GM21528 (cell line): ENCODE results near the gene PEX10.

Experiments used
- ATAC-seq: cut with Tn5 transposase; IDR thresholded peaks from one replicate; pipeline ENCODE4 v1.9.1; 2021; ENCODE audit warnings: mild to moderate bottlenecking, moderate library complexity; ENCODE audit not compliant: unreplicated experiment, low FRiP score

PEX10 gene

DNA sequence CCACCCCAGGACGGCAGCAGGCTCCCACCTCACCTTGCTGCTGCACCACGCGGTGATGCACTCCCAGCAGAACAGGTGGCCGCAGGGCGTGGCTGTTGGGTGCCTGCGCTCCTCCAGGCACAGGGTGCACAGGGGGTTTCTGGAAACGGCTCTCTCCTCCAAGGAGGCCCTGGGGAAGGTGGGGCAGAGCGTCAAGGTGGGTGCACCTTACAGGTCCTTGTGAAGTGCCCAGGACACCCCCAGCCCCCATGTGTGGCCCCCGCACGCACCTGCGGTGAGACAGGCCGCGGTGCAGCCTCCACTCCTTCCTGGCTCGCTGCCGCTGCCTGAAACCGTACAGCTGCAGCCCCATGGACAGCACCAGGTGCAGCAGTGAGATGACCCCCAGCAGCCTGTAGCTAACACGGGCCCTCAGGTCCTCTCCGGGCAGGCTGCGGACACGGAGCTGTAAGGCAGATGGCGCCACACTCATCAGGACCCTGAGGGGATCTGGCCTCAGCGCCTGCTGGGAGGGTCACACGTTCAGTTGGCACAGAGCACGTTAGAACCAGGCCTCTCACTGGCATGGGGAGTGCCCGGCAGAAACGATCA lies 5.8 kb downstream of the PEX10 start:
- ATAC-seq = no peak

DNA sequence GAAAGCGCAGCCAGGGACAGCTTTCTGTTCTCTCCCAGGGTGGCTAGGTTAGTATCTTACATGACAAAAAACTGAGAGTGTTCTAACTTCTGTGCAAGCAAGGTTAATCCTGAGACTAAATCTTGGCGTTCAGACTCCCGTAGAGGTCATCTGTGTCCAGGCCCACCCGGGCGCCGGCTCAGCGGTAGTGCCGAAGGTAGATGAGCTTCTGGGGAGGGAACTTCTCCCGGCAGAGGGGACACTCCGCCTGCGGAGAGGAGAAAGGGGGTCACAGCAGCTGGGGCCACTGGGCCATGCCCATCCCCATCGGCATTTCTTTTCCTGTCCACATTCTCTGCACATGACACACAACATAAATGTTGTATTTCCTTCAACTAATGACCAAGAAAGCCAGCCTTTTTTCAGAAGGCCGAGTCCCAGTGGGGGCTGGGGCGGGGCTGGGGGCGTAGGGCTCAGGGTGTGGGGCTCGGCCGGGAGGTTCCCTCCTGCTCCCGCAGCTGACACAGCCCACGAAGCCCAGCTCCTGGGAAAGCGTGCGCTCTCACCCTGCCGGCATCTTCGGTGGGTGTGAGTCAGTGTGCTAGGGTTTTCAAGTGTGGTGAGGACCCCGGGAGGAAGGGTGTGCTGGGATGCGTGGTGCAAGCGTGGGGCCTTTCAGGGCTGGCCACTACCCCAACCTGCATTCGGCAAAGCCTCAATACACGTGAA lies 6.6 kb downstream of the PEX10 start:
- no peak for ATAC-seq

DNA sequence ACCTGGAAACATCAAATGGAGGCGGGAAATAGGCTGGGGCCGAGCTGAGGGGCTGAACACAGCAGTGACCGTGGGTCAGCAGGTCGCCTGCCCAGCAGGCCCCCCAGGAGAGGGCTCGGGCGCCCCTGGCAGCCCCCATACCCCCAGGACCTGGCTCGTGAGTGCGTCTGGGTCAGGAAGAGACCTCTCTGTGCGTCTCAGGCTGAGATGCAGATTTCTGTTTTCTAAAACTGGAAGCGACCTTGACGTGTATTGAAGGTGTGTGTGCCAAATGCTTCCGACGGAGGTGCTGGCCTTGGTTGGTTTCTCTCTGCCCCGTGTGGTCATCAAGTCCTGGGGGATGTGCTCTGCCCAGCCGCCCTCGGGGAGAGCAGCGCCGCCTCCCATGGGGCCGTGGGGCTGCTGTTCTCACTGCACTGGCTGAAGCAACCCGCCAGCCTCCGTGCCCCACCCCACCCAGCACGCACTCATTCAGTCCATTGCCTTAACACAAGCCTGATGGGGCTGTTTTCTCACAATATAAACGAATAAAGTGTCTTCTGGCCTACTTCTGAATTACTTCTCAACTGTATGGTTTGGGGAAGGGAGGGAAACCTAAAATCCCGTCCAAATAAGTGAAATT lies 7.4 kb downstream of the PEX10 start:
- no peak for ATAC-seq

DNA sequence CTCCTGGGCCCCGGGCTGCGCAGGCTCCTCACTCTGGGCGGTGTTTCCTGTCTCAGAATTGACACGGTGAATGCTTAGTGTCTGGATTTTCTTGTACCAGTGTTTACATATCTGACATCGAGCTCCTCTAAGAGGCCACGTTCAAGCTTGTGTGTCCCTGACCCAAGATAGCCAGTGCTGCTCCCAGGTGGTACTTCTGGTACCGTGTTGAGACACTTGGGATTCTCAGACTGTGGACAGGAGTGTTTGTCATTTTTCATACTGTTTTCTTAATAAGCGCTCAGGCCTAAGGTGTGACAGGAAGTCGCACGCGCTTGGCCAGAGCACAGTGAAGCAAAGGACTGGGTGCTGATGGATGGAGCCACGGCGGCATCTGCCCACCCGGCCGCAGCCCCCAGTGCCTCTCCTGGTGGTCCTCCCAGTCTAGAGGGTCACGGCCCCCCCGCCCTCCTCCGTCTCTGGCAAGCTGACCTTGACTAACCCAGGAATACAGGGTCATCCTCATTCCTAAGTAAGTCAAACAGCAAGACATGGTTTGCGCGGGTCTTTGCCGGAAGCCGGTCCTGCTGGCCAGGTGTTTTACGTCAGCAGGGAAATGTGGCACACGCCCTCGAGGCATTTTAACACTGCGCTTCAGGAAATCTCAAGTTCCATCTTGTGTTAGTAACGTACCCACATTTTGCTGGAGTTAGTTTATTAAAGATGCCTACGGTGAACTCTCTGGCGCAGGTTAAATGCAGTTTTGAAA lies 8.0 kb downstream of the PEX10 start:
- ATAC-seq = no peak

- no peak for ATAC-seq
Observed at GRCh38 chr1:2403273-2403672, 9.1 kb downstream of the PEX10 start.

GRCh38 chr1:2402420-2402819 lies 9.9 kb downstream of the PEX10 start:
- no peak for ATAC-seq

DNA sequence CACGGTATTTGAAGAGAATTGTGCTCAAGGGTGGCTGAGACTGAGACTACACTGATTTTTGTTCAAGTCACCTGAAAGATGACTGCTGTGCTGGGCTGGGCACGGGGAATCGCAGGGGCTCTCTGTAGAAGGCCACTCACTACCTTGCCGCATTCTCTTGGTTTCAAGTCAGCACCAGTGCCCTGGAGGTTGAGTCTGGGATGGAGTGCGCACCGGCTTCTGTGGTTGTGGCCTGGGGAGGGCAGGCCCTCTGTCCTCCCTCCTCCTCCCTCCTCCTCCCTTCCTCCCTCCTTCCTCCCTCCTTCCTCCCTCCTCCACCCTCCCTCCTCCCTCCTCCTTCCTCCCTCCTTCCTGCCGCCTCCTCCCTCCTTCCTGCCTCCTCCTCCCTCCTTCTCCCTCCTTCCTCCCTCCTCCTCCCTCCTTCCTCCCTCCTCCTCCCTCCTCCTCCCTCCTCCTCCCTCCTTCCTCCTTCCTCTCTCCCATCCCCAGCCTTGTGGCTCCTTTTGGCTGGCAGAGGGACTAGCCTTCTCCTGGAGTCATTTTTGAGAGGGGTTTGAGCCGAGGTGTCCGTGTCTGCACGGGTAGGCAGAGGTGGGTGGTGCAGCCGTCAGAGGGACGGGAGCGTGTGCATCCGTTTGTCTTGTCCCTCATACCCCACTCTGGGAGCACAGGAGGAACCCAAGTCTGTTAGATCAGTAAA lies 11.3 kb downstream of the PEX10 start:
- no peak for ATAC-seq

DNA sequence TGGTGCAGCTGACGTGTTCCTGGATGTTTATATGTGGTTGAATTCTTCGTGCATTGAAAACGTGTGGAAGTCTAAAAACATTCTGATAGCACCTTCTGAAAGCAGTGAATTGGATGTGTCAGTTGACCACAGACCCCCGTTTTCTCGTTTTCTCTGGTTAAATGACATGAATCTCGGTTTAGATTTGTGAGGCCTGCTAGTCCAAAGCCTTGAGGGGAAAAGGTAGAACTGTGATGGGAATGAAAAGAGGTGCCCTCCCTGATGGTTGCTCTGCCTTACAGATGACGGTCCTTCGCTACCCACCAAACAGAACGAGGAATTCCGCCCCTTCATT lies 11.8 kb downstream of the PEX10 start:
- no peak for ATAC-seq

DNA sequence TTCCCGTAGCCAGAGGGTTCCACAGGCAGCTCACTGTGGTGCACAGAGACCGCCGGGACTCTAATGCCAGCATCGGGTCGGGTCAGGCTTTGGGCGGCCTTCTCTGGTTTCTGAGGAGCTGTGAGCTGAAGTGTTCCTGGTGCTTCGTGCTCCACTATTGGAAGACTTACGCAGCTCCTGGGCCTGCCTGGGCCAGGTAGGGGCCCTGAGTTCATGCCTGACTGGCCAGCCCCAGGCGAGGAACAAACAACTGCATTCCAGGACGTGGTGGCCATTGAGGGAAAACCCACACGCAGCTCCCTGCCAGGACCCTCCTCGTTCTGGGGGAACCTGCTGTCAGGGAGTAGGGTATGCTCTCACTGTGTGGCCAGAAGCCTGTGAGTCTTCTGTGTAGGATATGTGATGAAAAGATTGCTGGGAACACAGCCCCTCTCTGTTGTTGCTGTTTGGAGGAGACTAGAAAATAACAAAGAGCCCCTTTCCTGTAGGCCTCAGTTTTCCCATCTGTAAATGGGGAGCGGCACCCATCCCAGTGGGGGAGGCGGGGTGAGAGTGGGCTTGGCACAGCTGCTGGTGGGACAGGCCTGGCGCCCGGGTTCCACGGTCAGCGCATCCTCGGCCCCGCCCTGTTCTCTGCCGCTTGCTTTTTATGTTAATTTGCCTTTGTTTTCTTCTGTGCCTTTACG lies 12.3 kb downstream of the PEX10 start:
- no peak for ATAC-seq

- no peak for ATAC-seq
Observed at GRCh38 chr1:2398871-2399270, 13.5 kb downstream of the PEX10 start.

DNA sequence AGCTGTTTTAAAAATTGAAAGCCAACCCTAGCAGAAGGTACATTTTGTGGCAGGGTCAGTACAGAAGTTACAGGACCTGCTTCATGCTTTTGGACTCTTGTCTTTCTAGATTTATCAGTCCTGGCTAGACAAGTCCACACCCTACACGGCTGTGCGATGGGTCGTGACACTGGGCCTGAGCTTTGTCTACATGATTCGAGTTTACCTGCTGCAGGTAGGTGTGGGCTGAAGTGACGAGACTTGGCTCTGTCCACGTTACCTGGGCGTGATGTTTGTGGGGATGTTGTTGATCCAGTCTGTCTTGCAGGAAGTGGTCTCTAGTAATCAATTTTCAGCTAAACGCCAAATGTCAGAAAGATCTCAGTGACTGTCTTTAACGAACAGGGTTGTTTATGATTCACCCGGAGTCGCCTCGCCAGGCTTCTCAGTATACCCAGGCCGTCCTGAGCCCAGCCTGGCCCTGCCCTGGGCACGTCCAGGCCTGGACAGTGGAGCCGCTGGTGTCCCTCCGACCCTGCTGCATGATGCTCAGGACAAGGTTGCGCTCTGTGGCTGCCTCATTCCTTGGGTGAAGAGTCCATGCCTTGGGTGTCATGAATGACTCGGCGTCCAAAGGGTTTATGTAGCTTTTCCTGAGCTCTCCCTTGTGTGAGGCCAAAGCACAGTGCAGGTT lies 15.2 kb downstream of the PEX10 start:
- ATAC-seq = no peak

GRCh38 chr1:2396476-2396875 lies 15.9 kb downstream of the PEX10 start:
- ATAC-seq = no peak

GRCh38 chr1:2396059-2396458 lies 16.3 kb downstream of the PEX10 start:
- no peak for ATAC-seq

- no peak for ATAC-seq
Observed at GRCh38 chr1:2395245-2395644, 17.1 kb downstream of the PEX10 start.

GRCh38 chr1:2394761-2395160 lies 17.6 kb downstream of the PEX10 start:
- ATAC-seq = no peak

- ATAC-seq = no peak
Observed at GRCh38 chr1:2394220-2394619, 18.1 kb downstream of the PEX10 start.

GRCh38 chr1:2393471-2393877 lies 18.9 kb downstream of the PEX10 start:
- ATAC-seq = no peak

DNA sequence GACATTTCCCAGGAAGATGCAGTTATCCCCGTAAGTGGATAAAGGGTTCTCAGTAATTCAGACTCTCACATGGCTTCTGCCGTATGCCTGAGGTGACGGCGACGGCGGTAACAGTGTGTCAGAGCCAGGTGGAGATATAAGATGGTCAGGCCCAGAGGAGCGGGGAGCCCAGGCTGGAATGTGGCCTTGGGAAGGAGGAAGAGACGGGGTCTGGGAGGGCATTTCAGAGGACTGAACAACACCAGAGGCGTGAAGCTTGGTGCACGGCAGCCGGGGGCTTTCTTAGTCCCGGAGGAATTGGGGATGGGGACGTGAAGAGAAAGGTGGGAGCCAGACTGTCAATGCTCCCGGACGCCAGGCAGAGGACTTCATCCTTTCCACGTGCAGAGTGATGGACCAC lies 19.7 kb downstream of the PEX10 start:
- no peak for ATAC-seq

DNA sequence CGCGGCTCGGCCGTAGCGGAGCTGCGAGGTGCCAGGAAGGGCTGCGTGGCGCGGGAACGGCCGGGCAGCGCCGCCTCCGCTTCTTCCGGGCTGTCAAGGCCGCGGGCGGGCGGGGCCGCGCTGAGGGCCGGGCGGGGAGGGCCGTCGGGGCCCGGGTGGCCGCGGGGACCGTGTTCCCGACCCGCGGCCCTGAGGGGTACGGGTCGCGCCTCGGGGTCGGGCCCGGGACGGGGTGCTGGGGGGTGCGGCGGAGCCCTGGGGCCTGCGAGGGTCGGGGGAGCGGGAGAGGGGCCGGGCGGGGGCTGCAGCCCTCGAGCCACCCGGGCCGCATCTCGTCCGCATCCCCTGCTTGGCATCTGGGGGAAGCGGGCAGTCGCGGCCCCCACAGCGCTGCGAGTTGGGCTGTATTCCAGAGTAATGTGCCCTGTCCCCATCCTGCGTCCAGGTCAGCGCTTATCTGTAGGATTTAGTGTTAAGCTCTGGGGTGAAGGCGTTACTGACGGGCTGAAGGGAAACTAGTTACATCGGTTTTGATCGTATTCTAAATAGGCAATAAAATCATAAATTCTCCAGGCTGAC lies 20.3 kb downstream of the PEX10 start:
- peak; percentile 24 for ATAC-seq
